ENCODE data around the gene DMKN. TPM values are rescaled to one million over a fixed set of nuclear protein-coding genes. Genes with fewer than 3 reads are reported as not detected.

The DMKN gene
- polyA plus RNA-seq, 1 experiment: 1.3 TPM

DNA sequence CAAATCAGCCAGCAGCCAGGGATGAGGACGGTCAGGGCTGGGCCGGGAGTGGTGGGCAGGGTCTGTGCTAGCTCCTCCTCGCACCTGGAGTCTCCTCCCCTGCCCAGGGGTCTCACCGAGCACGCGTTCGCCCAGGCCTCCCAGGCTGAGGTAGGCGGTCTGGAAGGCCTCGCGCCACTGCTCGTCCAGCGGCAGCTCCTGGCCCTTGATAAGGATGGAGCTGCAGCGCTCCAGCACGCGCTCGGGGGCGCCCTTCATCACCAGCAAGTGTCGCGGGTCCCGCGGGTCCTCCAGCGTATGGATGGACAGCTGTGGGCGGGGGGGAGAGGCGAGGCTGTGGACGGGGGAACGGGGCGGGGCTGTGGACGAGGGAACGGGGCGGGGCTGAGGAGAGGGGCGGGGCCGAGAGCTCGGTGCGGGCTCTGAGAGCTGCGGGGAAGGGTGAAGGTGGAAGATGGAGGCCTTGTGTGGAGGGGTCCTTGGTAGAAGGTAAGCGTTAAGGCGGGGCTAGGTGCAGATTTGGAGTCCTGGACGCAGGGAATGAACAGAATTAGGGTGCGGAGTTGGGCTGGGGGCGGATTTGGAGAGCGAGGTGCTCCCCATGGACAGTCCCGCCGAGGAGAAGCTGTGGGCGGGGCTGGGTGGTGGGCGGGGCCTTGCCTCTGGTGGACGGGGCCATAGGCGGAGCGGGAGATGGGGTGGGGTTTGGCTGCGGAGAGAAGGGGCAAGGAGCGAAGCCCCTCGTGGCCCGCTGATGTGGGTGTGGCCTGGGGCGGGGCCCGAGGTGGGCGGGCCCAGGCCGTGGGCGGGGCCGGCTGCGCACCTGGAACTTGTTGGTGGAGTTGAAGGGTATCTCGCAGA is 44.3 kb upstream of the DMKN start:
- Histone ChIP-seq H3K9me3 (ENCODE audit: control insufficient read depth, insufficient read depth, low read length) (peaks cover 10% of the 10 kb centered on the region; the same call in 1 of the 2 replicates), H3K4me3 (ENCODE audit: low read depth, low read length) (peak overlapping the region; percentile 55), H3K27me3 (ENCODE audit: control insufficient read depth, insufficient read depth, low read length) (peaks cover 18% of the 10 kb centered on the region), H3K27ac (ENCODE audit: low read depth, low read length) (no peak overlapping the region)
- no peak for DNase-seq (ENCODE audit: low read depth, low spot score)
- TF ChIP-seq, protein P1, sequence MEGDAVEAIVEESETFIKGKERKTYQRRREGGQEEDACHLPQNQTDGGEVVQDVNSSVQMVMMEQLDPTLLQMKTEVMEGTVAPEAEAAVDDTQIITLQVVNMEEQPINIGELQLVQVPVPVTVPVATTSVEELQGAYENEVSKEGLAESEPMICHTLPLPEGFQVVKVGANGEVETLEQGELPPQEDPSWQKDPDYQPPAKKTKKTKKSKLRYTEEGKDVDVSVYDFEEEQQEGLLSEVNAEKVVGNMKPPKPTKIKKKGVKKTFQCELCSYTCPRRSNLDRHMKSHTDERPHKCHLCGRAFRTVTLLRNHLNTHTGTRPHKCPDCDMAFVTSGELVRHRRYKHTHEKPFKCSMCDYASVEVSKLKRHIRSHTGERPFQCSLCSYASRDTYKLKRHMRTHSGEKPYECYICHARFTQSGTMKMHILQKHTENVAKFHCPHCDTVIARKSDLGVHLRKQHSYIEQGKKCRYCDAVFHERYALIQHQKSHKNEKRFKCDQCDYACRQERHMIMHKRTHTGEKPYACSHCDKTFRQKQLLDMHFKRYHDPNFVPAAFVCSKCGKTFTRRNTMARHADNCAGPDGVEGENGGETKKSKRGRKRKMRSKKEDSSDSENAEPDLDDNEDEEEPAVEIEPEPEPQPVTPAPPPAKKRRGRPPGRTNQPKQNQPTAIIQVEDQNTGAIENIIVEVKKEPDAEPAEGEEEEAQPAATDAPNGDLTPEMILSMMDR (IDR thresholded peaks at IDR 0.05; ENCODE audit: low read depth, low read length): no peak
- CTCF ChIA-PET: interaction anchor here (1.8 kb wide), 1 partner anchor 9 kb away, joined by 8 read pairs; no protein-coding TSS in a partner anchor
- POLR2A ChIA-PET: interaction anchor here (0.5 kb wide), 1 partner anchor 80 kb away, joined by 3 read pairs; no protein-coding TSS in a partner anchor

DNA sequence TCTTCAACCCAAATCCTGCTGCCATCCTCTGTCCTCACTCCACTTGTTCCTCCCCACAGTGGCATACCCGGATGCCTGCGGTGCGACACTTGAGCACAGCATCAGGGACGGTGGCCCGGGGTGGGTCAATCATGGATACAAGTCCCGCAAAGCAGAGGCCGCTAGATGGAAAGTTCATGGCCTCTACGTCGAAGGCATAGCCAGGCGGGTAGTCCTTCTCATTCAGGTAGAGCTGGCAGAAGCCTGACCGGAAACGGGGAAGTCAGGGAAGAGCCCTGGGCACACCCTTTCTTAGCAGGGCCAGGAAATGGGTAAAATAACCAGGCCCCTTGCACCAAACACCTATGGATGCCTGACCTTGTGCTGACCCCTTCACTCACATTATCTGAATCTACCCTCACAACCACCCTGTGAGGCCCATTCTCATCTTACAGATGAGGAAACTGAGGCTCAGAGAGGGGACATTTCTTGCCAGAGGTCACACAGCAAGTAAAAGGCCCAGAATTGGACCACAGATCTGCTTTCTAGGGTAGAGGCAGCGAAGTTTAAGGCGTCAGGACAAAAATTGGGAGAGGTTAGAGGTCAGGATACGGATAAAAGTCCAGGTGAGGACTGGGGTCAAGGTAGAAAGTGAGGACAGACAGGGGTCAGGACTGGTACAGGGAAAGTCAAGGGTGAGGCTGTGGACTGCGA is 43.5 kb upstream of the DMKN start:
- TF ChIP-seq, protein P1 (IDR thresholded peaks at IDR 0.05; ENCODE audit: low read depth, low read length): no peak
- H3K27ac ChIP-seq (ENCODE audit: low read depth, low read length): no peak overlapping the region
- DNase-seq (ENCODE audit: low read depth, low spot score): no peak
- POLR2A ChIA-PET: interaction anchor here (0.5 kb wide), 1 partner anchor 79 kb away, joined by 3 read pairs; no protein-coding TSS in a partner anchor
- peaks cover 13% of the 10 kb centered on the region for H3K27me3 ChIP-seq (ENCODE audit: control insufficient read depth, insufficient read depth, low read length)
- no peak overlapping the region for H3K4me3 ChIP-seq (ENCODE audit: low read depth, low read length)
- CTCF ChIA-PET: interaction anchor here (0.9 to 1.8 kb wide), 2 partner anchors 8 to 10 kb away, joined by 4 to 8 read pairs; no protein-coding TSS in a partner anchor
- H3K9me3 ChIP-seq (ENCODE audit: control insufficient read depth, insufficient read depth, low read length): peaks cover 10% of the 10 kb centered on the region; the same call in 1 of the 2 replicates

DNA sequence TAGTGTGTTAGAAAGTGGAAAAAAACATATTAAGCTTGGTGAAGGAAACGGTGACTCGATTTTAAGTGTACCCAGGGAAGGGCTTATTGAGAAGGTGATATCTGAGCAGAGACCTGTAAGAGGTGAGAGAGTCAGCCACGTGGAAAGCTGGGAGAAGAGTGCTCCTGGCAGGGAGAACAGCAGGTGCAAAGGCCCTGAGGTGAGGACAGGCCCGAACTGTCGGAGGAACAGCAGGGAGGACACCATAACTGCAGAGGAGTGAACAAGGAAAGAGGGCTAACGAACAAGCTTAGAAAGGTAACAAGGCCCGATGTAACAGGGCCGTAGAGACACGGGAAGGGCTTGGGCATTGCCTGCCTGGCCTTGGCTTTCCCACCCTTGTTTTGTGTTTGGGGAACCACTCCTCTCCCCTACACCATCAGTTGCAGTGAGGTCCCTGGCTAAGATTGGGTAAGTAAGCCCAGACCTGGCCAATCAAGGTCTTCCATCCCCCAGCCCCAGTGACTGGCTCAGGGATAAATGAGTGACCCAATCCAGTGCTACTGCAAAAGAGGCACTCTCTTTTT is 42.7 kb upstream of the DMKN start:
- ChIA-PET POLR2A (no interaction called here), CTCF (interaction anchor here (0.6 to 0.9 kb wide), 3 partner anchors 9 to 106 kb away, joined by 3 to 4 read pairs (median 4); no protein-coding TSS in a partner anchor)
- Histone ChIP-seq H3K27ac (ENCODE audit: low read depth, low read length) (no peak overlapping the region), H3K4me3 (ENCODE audit: low read depth, low read length) (no peak overlapping the region), H3K9me3 (ENCODE audit: control insufficient read depth, insufficient read depth, low read length) (peaks cover 10% of the 10 kb centered on the region; the same call in 1 of the 2 replicates), H3K27me3 (ENCODE audit: control insufficient read depth, insufficient read depth, low read length) (peaks cover 13% of the 10 kb centered on the region)
- TF ChIP-seq, protein P1 (IDR thresholded peaks at IDR 0.05; ENCODE audit: low read depth, low read length): no peak
- no peak for DNase-seq (ENCODE audit: low read depth, low spot score)

DNA sequence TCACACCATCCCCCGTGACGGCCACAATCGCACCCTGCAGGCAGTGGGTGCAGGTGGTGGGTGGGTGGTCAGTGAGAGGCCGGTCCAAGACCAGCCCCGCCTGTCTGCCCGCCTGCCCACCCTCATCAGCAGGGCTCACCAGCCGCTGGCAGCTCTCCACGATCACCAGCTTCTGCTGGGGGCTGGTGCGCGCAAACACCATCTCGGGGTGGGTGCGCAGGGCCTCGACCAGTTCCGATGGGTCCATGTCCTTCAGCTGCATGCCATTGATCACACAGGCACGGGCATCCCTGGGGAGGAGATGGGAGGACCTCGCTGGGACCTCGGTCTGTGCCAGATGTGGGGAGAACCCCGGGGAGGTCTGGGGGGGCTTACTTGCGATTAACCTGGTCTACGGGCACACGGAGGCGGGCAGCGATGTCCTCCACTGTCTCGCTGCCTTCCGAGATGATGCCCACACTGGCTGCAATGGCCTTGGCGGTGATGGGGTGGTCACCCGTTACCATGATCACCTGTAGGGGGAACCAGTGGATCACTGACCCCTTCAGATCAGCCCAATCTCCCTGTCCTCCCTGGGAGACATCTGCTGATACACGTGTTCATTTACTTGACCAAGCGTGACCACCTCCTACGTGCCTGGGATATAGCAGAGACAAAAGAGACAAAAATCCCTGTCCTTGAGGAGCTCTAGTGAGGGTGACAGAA is 42.0 kb upstream of the DMKN start:
- no peak for DNase-seq (ENCODE audit: low read depth, low spot score)
- TF ChIP-seq, protein P1 (IDR thresholded peaks at IDR 0.05; ENCODE audit: low read depth, low read length): peak; percentile 24; the same call in 1 of the 2 replicates
- Histone ChIP-seq H3K4me3 (ENCODE audit: low read depth, low read length) (no peak overlapping the region), H3K27ac (ENCODE audit: low read depth, low read length) (no peak overlapping the region), H3K9me3 (ENCODE audit: control insufficient read depth, insufficient read depth, low read length) (peaks cover 10% of the 10 kb centered on the region; the same call in 1 of the 2 replicates), H3K27me3 (ENCODE audit: control insufficient read depth, insufficient read depth, low read length) (peaks cover 13% of the 10 kb centered on the region)
- ChIA-PET POLR2A (no interaction called here), CTCF (interaction anchor here (0.6 kb wide), 1 partner anchor 106 kb away, joined by 3 read pairs; no protein-coding TSS in a partner anchor)
